Suprapubic skin (tissue), 4 donors: ENCODE data around the gene TSKS. TPM values are rescaled to one million over a fixed set of nuclear protein-coding genes. Genes with fewer than 3 reads are reported as not detected.

Source experiments
- DNase-seq, 2 donors: peaks; one replicate each; pipeline ENCODE4 v3.0.0-alpha.2; 2019; ENCODE audit warnings: low spot score in 2 of 2
- H3K27ac ChIP-seq: fragments of 200-600 bp; sonication (generic); one replicate; pipeline ENCODE4 v1.5.1; 2019
- H3K27me3 ChIP-seq: fragments of 200-600 bp; sonication (generic); one replicate; pipeline ENCODE4 v1.5.1; 2019
- H3K36me3 ChIP-seq: fragments of 200-600 bp; sonication (generic); one replicate; pipeline ENCODE4 v1.5.1; 2019
- H3K4me1 ChIP-seq: fragments of 200-600 bp; sonication (generic); one replicate; pipeline ENCODE4 v1.5.1; 2019
- H3K4me3 ChIP-seq: fragments of 200-600 bp; sonication (generic); one replicate; pipeline ENCODE4 v1.5.1; 2019; ENCODE audit warnings: mild to moderate bottlenecking
- H3K9me3 ChIP-seq: fragments of 200-600 bp; sonication (generic); one replicate; pipeline ENCODE4 v1.5.1; 2019
- CTCF ChIP-seq, 2 donors: fragments of 200-600 bp in 1 of 2; fragments of 450-650 bp in 1 of 2; sonication (generic) in 1 of 2; IDR thresholded peaks; one replicate each; pipeline ENCODE4 v1.5.1; 2016 to 2019; ENCODE audit warnings: antibody characterized with exemption in 2 of 2, mild to moderate bottlenecking in 1 of 2, moderate library complexity in 1 of 2
- EP300 ChIP-seq: sonication (generic); formaldehyde crosslinking; IDR thresholded peaks from one replicate; pipeline ENCODE4 v1.6.1; 2017; ENCODE audit warnings: antibody characterized with exemption
- POLR2A ChIP-seq, 2 donors: fragments of 450-650 bp; IDR thresholded peaks; one replicate each; pipeline ENCODE4 v1.6.1; 2017; ENCODE audit warnings: antibody characterized with exemption in 2 of 2, mild to moderate bottlenecking in 2 of 2, moderate library complexity in 2 of 2
- POLR2AphosphoS5 ChIP-seq, 3 donors: sonication (generic); formaldehyde crosslinking; IDR thresholded peaks; one replicate each; pipeline ENCODE4 v1.6.1; 2017; ENCODE audit warnings: antibody characterized with exemption in 3 of 3
- WGBS: methylation state at CpG from one replicate; pipeline ENCODE4 v1.1.5; 2018; 5-methylcytosine and 5-hydroxymethylcytosine counted together
- total RNA-seq, 4 donors: library from RNA; depleted of rRNA; stranded (reverse); fragments of >200 nt; gene quantifications; one replicate each; pipeline ENCODE4 v1.1.0, GENCODE V29; 2016

Gene TSKS
- total RNA-seq, 4 donors from 2014 or later = 1.7 to 2.5 TPM; not detected in 2

GRCh38 chr19:49718511-49718910 is 44.6 kb downstream of the TSKS start:
- WGBS = 94% methylated on average over 8 of the region's 8 CpGs
- Histone ChIP-seq H3K27me3 (no peaks in the 10 kb centered on the region), H3K4me3 (no peak overlapping the region), H3K36me3 (no peaks in the 10 kb centered on the region), H3K27ac (no peak overlapping the region), H3K9me3 (no peaks in the 10 kb centered on the region), H3K4me1 (no peaks in the 10 kb centered on the region)
- TF ChIP-seq EP300 (no peak), POLR2AphosphoS5 (IDR thresholded peaks at IDR 0.05) (no peak), POLR2A (IDR thresholded peaks at IDR 0.05) (no peak), CTCF (IDR thresholded peaks at IDR 0.05) (no peak)
- DNase-seq = no peak

- Histone ChIP-seq H3K27ac (no peak overlapping the region), H3K36me3 (no peaks in the 10 kb centered on the region), H3K27me3 (no peaks in the 10 kb centered on the region), H3K9me3 (no peaks in the 10 kb centered on the region), H3K4me1 (peaks cover 11% of the 10 kb centered on the region), H3K4me3 (no peak overlapping the region)
- DNase-seq = no peak
- 78% methylated on average over 3 of the region's 3 CpGs for WGBS
- TF ChIP-seq POLR2AphosphoS5 (IDR thresholded peaks at IDR 0.05) = no peak
- no peak for TF ChIP-seq POLR2A (IDR thresholded peaks at IDR 0.05)
These were observed 47.0 kb downstream of the TSKS start for GRCh38 chr19:49716154-49716553.

GRCh38 chr19:49713236-49713845 is 49.8 kb downstream of the TSKS start:
- Histone ChIP-seq H3K4me3 (no peak overlapping the region), H3K36me3 (no peaks in the 10 kb centered on the region), H3K4me1 (peaks cover 11% of the 10 kb centered on the region), H3K27ac (peak overlapping the region; percentile 15), H3K27me3 (no peaks in the 10 kb centered on the region), H3K9me3 (no peaks in the 10 kb centered on the region)
- no peak for TF ChIP-seq POLR2A (IDR thresholded peaks at IDR 0.05)
- TF ChIP-seq POLR2AphosphoS5 (IDR thresholded peaks at IDR 0.05) = no peak
- TF ChIP-seq CTCF (IDR thresholded peaks at IDR 0.05) = no peak
- 61% methylated on average over 5 of the region's 8 CpGs for WGBS
- no peak for DNase-seq

GRCh38 chr19:49712397-49712859 is 50.7 kb downstream of the TSKS start:
- Histone ChIP-seq H3K4me3 (no peak overlapping the region), H3K9me3 (no peaks in the 10 kb centered on the region), H3K4me1 (peaks cover 11% of the 10 kb centered on the region), H3K36me3 (no peaks in the 10 kb centered on the region), H3K27ac (no peak overlapping the region), H3K27me3 (no peaks in the 10 kb centered on the region)
- no peak for DNase-seq
- TF ChIP-seq POLR2A (IDR thresholded peaks at IDR 0.05) = no peak
- TF ChIP-seq CTCF (IDR thresholded peaks at IDR 0.05) = no peak
- TF ChIP-seq EP300 = no peak
- no peak for TF ChIP-seq POLR2AphosphoS5 (IDR thresholded peaks at IDR 0.05)
- 39% methylated on average over 17 of the region's 20 CpGs for WGBS

GRCh38 chr19:49710372-49710951 is 52.6 kb downstream of the TSKS start:
- Histone ChIP-seq H3K4me3 (no peak overlapping the region), H3K36me3 (no peaks in the 10 kb centered on the region), H3K27ac (no peak overlapping the region), H3K9me3 (no peaks in the 10 kb centered on the region), H3K4me1 (peaks cover 11% of the 10 kb centered on the region), H3K27me3 (no peaks in the 10 kb centered on the region)
- TF ChIP-seq CTCF (IDR thresholded peaks at IDR 0.05) = no peak
- no peak for TF ChIP-seq EP300
- TF ChIP-seq POLR2AphosphoS5 (IDR thresholded peaks at IDR 0.05) = no peak
- no peak for TF ChIP-seq POLR2A (IDR thresholded peaks at IDR 0.05)
- no peak for DNase-seq
- WGBS = 89% methylated on average over 19 of the region's 20 CpGs
